Measurements from ENCODE around the gene CXorf38. TPM values are rescaled to one million over a fixed set of nuclear protein-coding genes. Genes with fewer than 3 reads are reported as not detected.

CXorf38 gene
- total RNA-seq, 5 donors from 2014 or later (not counting 1 experiment from before 2014, with no cell fraction given): 15.2 to 31.0 (median 25.9) TPM

DNA sequence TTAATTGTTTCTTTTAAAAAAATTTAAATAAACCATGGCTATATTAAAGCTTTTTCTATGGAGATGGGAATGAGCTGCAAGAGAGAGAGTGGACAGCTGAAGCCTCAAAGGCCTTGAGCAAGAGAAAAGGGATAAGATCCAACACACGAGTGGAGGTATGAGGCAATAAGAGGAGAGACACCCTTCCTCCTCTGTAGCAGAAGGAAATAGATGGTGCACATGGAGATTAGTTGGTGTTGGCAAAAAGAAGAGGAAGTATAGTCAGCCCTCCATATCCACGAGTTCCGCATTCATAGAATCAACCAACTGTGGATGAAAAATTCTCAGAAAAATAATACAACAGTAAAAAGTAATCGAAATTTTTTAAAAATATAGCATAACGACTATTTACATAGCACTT lies 3.2 kb downstream of the CXorf38 start:
- Histone ChIP-seq H3K4me1 (ENCODE audit: control insufficient read depth in 1 of 2, extremely low read depth in 1 of 2, insufficient read depth in 2 of 2, low read length in 2 of 2) (peaks cover 17 to 43% of the 10 kb centered on the region in 2 experiments), H3K27ac (ENCODE audit: low read length) (peak overlapping the region; percentile 78), H3K4me3 (ENCODE audit: control insufficient read depth in 1 of 2, extremely low read depth in 1 of 2, low read length in 1 of 2) (peak overlapping the region in 1 of 2 donors; percentile 49), H3K27me3 (replicated peaks in 1 of 2; ENCODE audit: control insufficient read depth in 2 of 2, extremely low read depth in 1 of 2, insufficient read depth in 2 of 2, low read length in 1 of 2) (no peaks in the 10 kb centered on the region), H3K36me3 (ENCODE audit: control insufficient read depth in 2 of 2, extremely low read depth in 1 of 2, insufficient read depth in 1 of 2, low read length in 1 of 2) (peaks cover 0 to 20% of the 10 kb centered on the region in 2 donors), H3K9me3 (no peaks in the 10 kb centered on the region)
- Mint-ChIP-seq H3K27me3 (no peaks in the 10 kb centered on the region), H3K27ac (peak overlapping the region; percentile 66 to 94), H3K4me3 (peak overlapping the region; percentile 85 to 88 (median 87)), H3K4me1 (peaks cover 48 to 62% (median 57%) of the 10 kb centered on the region in 3 donors), H3K36me3 (peaks cover 11% of the 10 kb centered on the region), H3K9me3 (no peaks in the 10 kb centered on the region)
- no peak for DNase-seq
- ChIA-PET CTCF (interaction anchor here in 1 of 2 donors (0.9 kb wide), 1 partner anchor 100 kb away, joined by 3 read pairs; no protein-coding TSS in a partner anchor), POLR2A (interaction anchor here in 1 of 2 donors (1.1 kb wide), 1 partner anchor 434 kb away, joined by 3 read pairs; no protein-coding TSS in a partner anchor)
- WGBS (ENCODE audit: insufficient coverage): no CpG with 5 or more reads among the region's 5 CpGs
- ATAC-seq (replicated peaks in 1 of 4): no peak

DNA sequence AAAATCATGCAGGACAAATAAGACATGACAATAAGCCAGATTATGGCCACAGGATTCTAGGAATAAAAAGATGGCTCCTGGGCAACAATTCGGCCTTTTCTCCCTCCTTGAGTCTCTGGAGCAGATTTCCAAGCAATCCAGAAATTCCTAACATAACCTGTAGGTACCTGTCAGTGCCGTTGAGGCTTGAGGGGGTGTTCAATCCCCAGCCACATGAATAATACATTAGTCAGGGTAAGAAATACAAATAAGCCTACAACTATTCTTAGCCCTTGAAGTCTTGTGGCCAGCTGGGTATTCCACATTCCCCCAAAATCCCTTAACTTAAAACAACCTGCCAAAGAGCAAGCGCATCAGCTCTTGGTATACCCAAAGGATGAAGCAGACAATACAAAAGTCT lies 9.7 kb downstream of the CXorf38 start:
- Histone ChIP-seq H3K36me3 (ENCODE audit: control insufficient read depth in 2 of 2, extremely low read depth in 1 of 2, insufficient read depth in 1 of 2, low read length in 1 of 2) (peaks cover 3 to 80% of the 10 kb centered on the region in 2 donors), H3K4me1 (ENCODE audit: control insufficient read depth in 1 of 2, extremely low read depth in 1 of 2, insufficient read depth in 2 of 2, low read length in 2 of 2) (peaks cover 0 to 17% of the 10 kb centered on the region in 2 experiments), H3K4me3 (ENCODE audit: control insufficient read depth in 1 of 2, extremely low read depth in 1 of 2, low read length in 1 of 2) (no peak overlapping the region), H3K9me3 (no peaks in the 10 kb centered on the region), H3K27ac (ENCODE audit: low read length) (no peak overlapping the region), H3K27me3 (replicated peaks in 1 of 2; ENCODE audit: control insufficient read depth in 2 of 2, extremely low read depth in 1 of 2, insufficient read depth in 2 of 2, low read length in 1 of 2) (no peaks in the 10 kb centered on the region)
- peaks cover 42 to 46% (median 45%) of the 10 kb centered on the region in 3 donors for H3K4me1 Mint-ChIP-seq
- H3K9me3 Mint-ChIP-seq: no peaks in the 10 kb centered on the region
- no peak overlapping the region for H3K4me3 Mint-ChIP-seq
- WGBS (ENCODE audit: insufficient coverage): no CpG with 5 or more reads among the region's 3 CpGs
- no peaks in the 10 kb centered on the region for H3K27me3 Mint-ChIP-seq
- peaks cover 33% of the 10 kb centered on the region for H3K36me3 Mint-ChIP-seq
- ChIA-PET POLR2A (interaction anchor here in 1 of 2 donors (0.5 kb wide), 1 partner anchor 52 kb away, joined by 3 read pairs; no protein-coding TSS in a partner anchor), CTCF (no interaction called here)
- H3K27ac Mint-ChIP-seq: no peak overlapping the region
- DNase-seq (no peak), ATAC-seq (replicated peaks in 1 of 4) (no peak)

DNA sequence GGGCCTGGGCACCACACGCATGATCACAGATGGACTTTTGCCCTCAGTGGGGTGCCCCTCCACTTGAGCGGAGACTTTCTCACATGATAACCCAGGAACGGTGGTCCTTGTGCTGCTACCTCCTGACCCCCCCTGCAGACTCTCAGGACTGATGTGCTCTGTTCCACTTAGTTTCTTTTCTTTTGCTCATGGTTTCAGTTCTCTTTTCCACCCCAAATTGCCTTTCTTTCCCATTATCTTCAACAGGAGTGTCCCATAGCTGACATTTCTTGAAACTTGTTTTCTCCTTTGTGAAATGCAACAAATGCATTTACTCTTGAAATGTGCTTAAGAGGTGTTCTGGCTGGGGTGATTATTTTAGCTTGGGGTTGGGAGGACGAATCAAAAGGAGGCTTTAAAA lies 15.2 kb downstream of the CXorf38 start:
- H3K27me3 Mint-ChIP-seq: no peaks in the 10 kb centered on the region
- H3K4me3 Mint-ChIP-seq: no peak overlapping the region
- H3K4me1 ChIP-seq (ENCODE audit: control insufficient read depth in 1 of 2, extremely low read depth in 1 of 2, insufficient read depth in 2 of 2, low read length in 2 of 2): peaks cover 0 to 4% of the 10 kb centered on the region in 2 experiments
- H3K9me3 ChIP-seq: no peaks in the 10 kb centered on the region
- peaks cover 38% of the 10 kb centered on the region for H3K36me3 Mint-ChIP-seq
- POLR2A ChIA-PET: no interaction called here
- H3K27ac ChIP-seq (ENCODE audit: low read length): no peak overlapping the region
- peaks cover 16 to 28% (median 26%) of the 10 kb centered on the region in 3 donors for H3K4me1 Mint-ChIP-seq
- H3K4me3 ChIP-seq (ENCODE audit: control insufficient read depth in 1 of 2, extremely low read depth in 1 of 2, low read length in 1 of 2): no peak overlapping the region
- H3K9me3 Mint-ChIP-seq: no peaks in the 10 kb centered on the region
- no peak overlapping the region for H3K27ac Mint-ChIP-seq
- no peak for ATAC-seq (replicated peaks in 1 of 4)
- no peak for DNase-seq
- 100% methylated on average over 3 of the region's 4 CpGs for WGBS (ENCODE audit: insufficient coverage)
- H3K27me3 ChIP-seq (replicated peaks in 1 of 2; ENCODE audit: control insufficient read depth in 2 of 2, extremely low read depth in 1 of 2, insufficient read depth in 2 of 2, low read length in 1 of 2): no peaks in the 10 kb centered on the region
- CTCF ChIA-PET: no interaction called here
- peaks cover 18 to 84% of the 10 kb centered on the region in 2 donors for H3K36me3 ChIP-seq (ENCODE audit: control insufficient read depth in 2 of 2, extremely low read depth in 1 of 2, insufficient read depth in 1 of 2, low read length in 1 of 2)

DNA sequence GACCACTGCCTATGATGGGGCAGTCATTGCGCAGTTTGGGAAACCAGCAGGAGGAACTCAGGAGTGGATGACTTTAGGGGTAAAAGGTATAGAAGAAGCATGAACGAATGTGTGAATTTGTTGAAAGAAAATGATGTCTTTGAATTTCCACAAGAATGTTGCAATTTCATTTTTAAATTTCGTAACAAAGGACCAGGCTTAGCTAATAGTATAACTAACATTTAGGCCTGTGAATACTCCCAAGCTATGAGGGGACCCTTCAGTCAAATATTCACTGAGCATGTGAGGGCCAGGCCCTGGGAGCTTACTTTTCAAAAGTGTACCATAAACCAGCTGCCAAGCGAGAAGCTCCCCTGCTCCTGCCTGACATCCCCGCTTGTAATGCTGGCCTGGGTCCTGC lies 18.9 kb downstream of the CXorf38 start:
- DNase-seq: no peak
- no peaks in the 10 kb centered on the region for H3K27me3 Mint-ChIP-seq
- Histone ChIP-seq H3K9me3 (no peaks in the 10 kb centered on the region), H3K27ac (ENCODE audit: low read length) (no peak overlapping the region), H3K27me3 (replicated peaks in 1 of 2; ENCODE audit: control insufficient read depth in 2 of 2, extremely low read depth in 1 of 2, insufficient read depth in 2 of 2, low read length in 1 of 2) (no peaks in the 10 kb centered on the region), H3K4me3 (ENCODE audit: control insufficient read depth in 1 of 2, extremely low read depth in 1 of 2, low read length in 1 of 2) (no peak overlapping the region), H3K4me1 (ENCODE audit: control insufficient read depth in 1 of 2, extremely low read depth in 1 of 2, insufficient read depth in 2 of 2, low read length in 2 of 2) (no peaks in the 10 kb centered on the region), H3K36me3 (ENCODE audit: control insufficient read depth in 2 of 2, extremely low read depth in 1 of 2, insufficient read depth in 1 of 2, low read length in 1 of 2) (peaks cover 18 to 47% of the 10 kb centered on the region in 2 donors)
- H3K36me3 Mint-ChIP-seq: peaks cover 22% of the 10 kb centered on the region
- no peaks in the 10 kb centered on the region for H3K9me3 Mint-ChIP-seq
- H3K4me1 Mint-ChIP-seq: peaks cover 0 to 11% (median 5%) of the 10 kb centered on the region in 3 donors
- POLR2A ChIA-PET: no interaction called here
- CTCF ChIA-PET: no interaction called here
- no peak overlapping the region for H3K4me3 Mint-ChIP-seq
- WGBS (ENCODE audit: insufficient coverage): 100% methylated on average over 1 of the region's 5 CpGs
- no peak overlapping the region for H3K27ac Mint-ChIP-seq
- ATAC-seq (replicated peaks in 1 of 4): no peak

DNA sequence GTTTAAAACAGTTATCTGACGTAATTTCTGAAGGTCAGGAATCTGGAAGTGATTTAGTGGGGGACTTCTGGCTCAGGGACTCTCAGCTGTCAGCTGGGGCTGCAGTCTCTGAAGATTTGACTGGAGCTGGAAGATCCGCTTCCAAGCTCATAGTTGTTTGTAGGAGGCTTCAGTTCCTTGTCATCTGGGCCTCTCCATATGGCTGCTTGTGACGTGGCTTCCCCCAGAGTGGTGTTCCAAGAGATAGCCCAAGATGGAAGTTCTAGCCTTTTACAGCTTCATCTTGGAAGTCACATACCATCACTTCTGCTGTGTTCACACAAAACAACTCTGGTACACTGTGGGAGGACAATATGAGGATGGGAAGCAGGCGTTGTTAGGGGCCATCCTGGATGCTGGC lies 22.1 kb downstream of the CXorf38 start:
- no peaks in the 10 kb centered on the region for H3K27me3 ChIP-seq (replicated peaks in 1 of 2; ENCODE audit: control insufficient read depth in 2 of 2, extremely low read depth in 1 of 2, insufficient read depth in 2 of 2, low read length in 1 of 2)
- CTCF ChIA-PET: interaction anchor here in 1 of 2 donors (1.0 kb wide), 1 partner anchor 68 kb away, joined by 3 read pairs; no protein-coding TSS in a partner anchor
- Mint-ChIP-seq H3K27ac (no peak overlapping the region), H3K36me3 (peaks cover 9% of the 10 kb centered on the region), H3K4me1 (no peaks in the 10 kb centered on the region), H3K27me3 (no peaks in the 10 kb centered on the region), H3K4me3 (no peak overlapping the region), H3K9me3 (no peaks in the 10 kb centered on the region)
- H3K36me3 ChIP-seq (ENCODE audit: control insufficient read depth in 2 of 2, extremely low read depth in 1 of 2, insufficient read depth in 1 of 2, low read length in 1 of 2): peaks cover 15 to 25% of the 10 kb centered on the region in 2 donors
- no peaks in the 10 kb centered on the region for H3K9me3 ChIP-seq
- ATAC-seq (replicated peaks in 1 of 4) (no peak), DNase-seq (no peak)
- H3K4me1 ChIP-seq (ENCODE audit: control insufficient read depth in 1 of 2, extremely low read depth in 1 of 2, insufficient read depth in 2 of 2, low read length in 2 of 2): no peaks in the 10 kb centered on the region
- no peak overlapping the region for H3K27ac ChIP-seq (ENCODE audit: low read length)
- H3K4me3 ChIP-seq (ENCODE audit: control insufficient read depth in 1 of 2, extremely low read depth in 1 of 2, low read length in 1 of 2): no peak overlapping the region
- POLR2A ChIA-PET: no interaction called here
- WGBS (ENCODE audit: insufficient coverage): no CpG with 5 or more reads among the region's 4 CpGs

DNA sequence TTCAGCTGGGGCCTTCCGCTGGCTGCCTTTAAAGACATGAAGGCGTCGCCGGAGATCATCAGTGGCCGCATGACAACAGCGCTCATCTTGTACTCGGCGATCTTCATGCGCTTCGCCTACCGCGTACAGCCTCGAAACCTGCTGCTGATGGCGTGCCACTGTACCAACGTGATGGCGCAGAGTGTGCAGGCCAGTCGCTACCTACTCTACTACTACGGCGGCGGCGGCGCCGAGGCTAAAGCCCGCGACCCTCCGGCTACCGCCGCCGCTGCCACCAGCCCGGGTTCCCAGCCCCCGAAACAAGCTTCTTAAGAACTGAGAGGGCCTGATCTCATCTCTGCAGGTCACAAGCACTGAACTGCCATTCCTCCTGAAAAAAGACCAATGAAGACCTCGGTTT lies 23.7 kb downstream of the CXorf38 start:
- ChIA-PET CTCF (no interaction called here), POLR2A (no interaction called here)
- DNase-seq (no peak), ATAC-seq (replicated peaks in 1 of 4) (no peak)
- no peak overlapping the region for H3K27ac Mint-ChIP-seq
- no peak overlapping the region for H3K4me3 Mint-ChIP-seq
- no peak overlapping the region for H3K4me3 ChIP-seq (ENCODE audit: control insufficient read depth in 1 of 2, extremely low read depth in 1 of 2, low read length in 1 of 2)
- no peaks in the 10 kb centered on the region for H3K4me1 ChIP-seq (ENCODE audit: control insufficient read depth in 1 of 2, extremely low read depth in 1 of 2, insufficient read depth in 2 of 2, low read length in 2 of 2)
- H3K4me1 Mint-ChIP-seq: no peaks in the 10 kb centered on the region
- no peak overlapping the region for H3K27ac ChIP-seq (ENCODE audit: low read length)
- H3K27me3 Mint-ChIP-seq: no peaks in the 10 kb centered on the region
- 98% methylated on average over 10 of the region's 32 CpGs for WGBS (ENCODE audit: insufficient coverage)
- H3K36me3 Mint-ChIP-seq: peaks cover 9% of the 10 kb centered on the region
- H3K9me3 Mint-ChIP-seq: no peaks in the 10 kb centered on the region
- peaks cover 10 to 14% of the 10 kb centered on the region in 2 donors for H3K36me3 ChIP-seq (ENCODE audit: control insufficient read depth in 2 of 2, extremely low read depth in 1 of 2, insufficient read depth in 1 of 2, low read length in 1 of 2)
- H3K27me3 ChIP-seq (replicated peaks in 1 of 2; ENCODE audit: control insufficient read depth in 2 of 2, extremely low read depth in 1 of 2, insufficient read depth in 2 of 2, low read length in 1 of 2): no peaks in the 10 kb centered on the region
- no peaks in the 10 kb centered on the region for H3K9me3 ChIP-seq

DNA sequence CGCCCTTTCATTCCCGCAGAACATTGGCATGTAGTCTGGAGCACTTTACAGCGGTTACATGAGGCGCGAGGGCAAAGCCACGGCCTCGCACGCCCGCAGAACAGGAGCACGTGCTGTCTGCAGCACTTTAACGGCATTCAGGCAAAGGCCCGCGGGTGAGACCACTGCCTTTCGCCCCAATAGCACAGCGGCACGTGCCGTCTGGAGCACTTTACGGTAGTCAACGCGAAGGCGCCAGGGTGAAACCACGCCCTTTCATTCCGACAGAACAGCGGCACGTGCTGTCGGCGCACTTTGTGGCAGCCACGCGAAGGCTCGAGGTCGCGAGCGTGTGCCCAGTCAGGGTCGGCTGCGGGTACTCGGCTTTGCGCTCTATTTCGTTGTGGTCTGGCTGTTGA lies 24.2 kb downstream of the CXorf38 start, which contains the start of gene MPC1L:
MPC1L (plus strand) TSS at position 290 of the 398 bp plus-strand sequence. CDS start 138 bp downstream, outside the sequence.
- no peaks in the 10 kb centered on the region for H3K4me1 Mint-ChIP-seq
- CTCF ChIA-PET: no interaction called here
- Histone ChIP-seq H3K4me3 (ENCODE audit: control insufficient read depth in 1 of 2, extremely low read depth in 1 of 2, low read length in 1 of 2) (no peak within 1 kb of the TSS), H3K36me3 (ENCODE audit: control insufficient read depth in 2 of 2, extremely low read depth in 1 of 2, insufficient read depth in 1 of 2, low read length in 1 of 2) (peaks cover 7 to 8% of the 10 kb centered on the region in 2 donors), H3K4me1 (ENCODE audit: control insufficient read depth in 1 of 2, extremely low read depth in 1 of 2, insufficient read depth in 2 of 2, low read length in 2 of 2) (no peaks in the 10 kb centered on the region), H3K27me3 (replicated peaks in 1 of 2; ENCODE audit: control insufficient read depth in 2 of 2, extremely low read depth in 1 of 2, insufficient read depth in 2 of 2, low read length in 1 of 2) (no peaks in the 10 kb centered on the region), H3K9me3 (no peaks in the 10 kb centered on the region), H3K27ac (ENCODE audit: low read length) (no peak within 1 kb of the TSS)
- 95% methylated on average over 38 of the region's 38 CpGs for WGBS (ENCODE audit: insufficient coverage)
- H3K27ac Mint-ChIP-seq: no peak within 1 kb of the TSS
- H3K9me3 Mint-ChIP-seq: no peaks in the 10 kb centered on the region
- peaks cover 6% of the 10 kb centered on the region for H3K36me3 Mint-ChIP-seq
- no peaks in the 10 kb centered on the region for H3K27me3 Mint-ChIP-seq
- ATAC-seq (replicated peaks in 1 of 4) (no peak), DNase-seq (no peak)
- POLR2A ChIA-PET: no interaction called here
- no peak within 1 kb of the TSS for H3K4me3 Mint-ChIP-seq
